CD4-positive, CD25-positive, alpha-beta regulatory T cell (primary cell): ENCODE data around the gene TRPM6. TPM values are rescaled to one million over a fixed set of nuclear protein-coding genes. Genes with fewer than 3 reads are reported as not detected.

Experiments
- ATAC-seq, 2 donors: fragments of 150-1000 bp; cut with Tn5 transposase; one replicate each; pipeline ENCODE4 v1.10.0; 2021; ENCODE audit warnings: low read depth in 2 of 2, moderate number of reproducible peaks in 2 of 2, moderate library complexity in 1 of 2
- DNase-seq, 3 donors: peaks; one replicate each; pipeline versions ENCODE4 v3.0.0 to v3.0.0-alpha.2; 2012 to 2022; ENCODE audit warnings: mixed read lengths in 1 of 3
- H3K27ac ChIP-seq: one replicate; pipeline ENCODE4 v1.7.0; 2013; ENCODE audit warnings: mild to moderate bottlenecking, low read length; ENCODE audit not compliant: insufficient read depth, poor library complexity, severe bottlenecking
- H3K27me3 ChIP-seq: one replicate; pipeline ENCODE4 v1.7.0; 2013; ENCODE audit warnings: low read length; ENCODE audit not compliant: control insufficient read depth, insufficient read depth
- H3K36me3 ChIP-seq: one replicate; pipeline ENCODE4 v1.7.0; 2013; ENCODE audit warnings: mild to moderate bottlenecking, low read length, moderate library complexity; ENCODE audit not compliant: control insufficient read depth, insufficient read depth
- H3K4me1 ChIP-seq: 2 replicates; pipeline ENCODE4 v1.7.0; 2013; ENCODE audit warnings: mild to moderate bottlenecking, low read length; ENCODE audit not compliant: insufficient read depth, control insufficient read depth, poor library complexity, severe bottlenecking
- H3K4me3 ChIP-seq: one replicate; pipeline ENCODE4 v1.7.0; 2013; ENCODE audit warnings: low read depth, mild to moderate bottlenecking, low read length, moderate library complexity
- H3K9me3 ChIP-seq, 2 experiments: 1 replicate in 1 of 2; 2 replicates in 1 of 2; pipeline ENCODE4 v1.7.0; 2013; ENCODE audit warnings: low read length in 2 of 2, mild to moderate bottlenecking in 1 of 2, moderate library complexity in 1 of 2; ENCODE audit not compliant: control insufficient read depth in 2 of 2
- H3K27ac Mint-ChIP-seq, 3 donors: one replicate each; pipeline ENCODE4 v1.8.0; 2020 to 2022; ENCODE audit warnings: mild to moderate bottlenecking in 3 of 3, mixed read lengths in 3 of 3, moderate library complexity in 2 of 3
- H3K27me3 Mint-ChIP-seq: one replicate; pipeline ENCODE4 v1.8.0; 2022; ENCODE audit warnings: mild to moderate bottlenecking, mixed read lengths
- H3K36me3 Mint-ChIP-seq: one replicate; pipeline ENCODE4 v1.8.0; 2020; ENCODE audit warnings: mixed read lengths
- H3K4me1 Mint-ChIP-seq, 4 donors: one replicate each; pipeline ENCODE4 v1.8.0; 2020 to 2022; ENCODE audit warnings: mixed read lengths in 4 of 4, mild to moderate bottlenecking in 1 of 4
- H3K4me3 Mint-ChIP-seq, 4 donors: one replicate each; pipeline ENCODE4 v1.8.0; 2020 to 2022; ENCODE audit warnings: mild to moderate bottlenecking in 4 of 4, mixed read lengths in 4 of 4, moderate library complexity in 3 of 4
- H3K9me3 Mint-ChIP-seq, 7 donors: one replicate each; pipeline ENCODE4 v1.8.0; 2020 to 2022; ENCODE audit warnings: mixed read lengths in 7 of 7, mild to moderate bottlenecking in 3 of 7, moderate library complexity in 2 of 7
- polyA plus RNA-seq, 4 donors: library from polyadenylated mRNA; unstranded; fragments of 300-500 nt; fragmentation: Illumina TruSeq; gene quantifications; one replicate each; pipeline ENCODE4 v1.2.3, GENCODE V29; 2021
- total RNA-seq: library from RNA; stranded (reverse); gene quantifications from one replicate; pipeline ENCODE4 v1.2.3, GENCODE V29; 2022

Gene TRPM6
- total and polyA plus RNA-seq, 5 donors from 2014 or later, result 0.17 TPM; not detected in 4

GRCh38 chr9:74783408-74783807, 104.3 kb downstream of the TRPM6 start:
- peak overlapping the region in 1 of 4 donors; percentile 10 for H3K4me3 Mint-ChIP-seq
- no peaks in the 10 kb centered on the region for H3K4me1 Mint-ChIP-seq
- no peaks in the 10 kb centered on the region for H3K36me3 Mint-ChIP-seq
- Histone ChIP-seq H3K36me3 (no peaks in the 10 kb centered on the region), H3K27me3 (peaks cover 3% of the 10 kb centered on the region), H3K4me1 (no peaks in the 10 kb centered on the region), H3K27ac (no peak overlapping the region), H3K9me3 (no peaks in the 10 kb centered on the region), H3K4me3 (no peak overlapping the region)
- no peaks in the 10 kb centered on the region for H3K9me3 Mint-ChIP-seq
- DNase-seq (no peak), ATAC-seq (no peak)
- H3K27me3 Mint-ChIP-seq, result peaks cover 29% of the 10 kb centered on the region
- no peak overlapping the region for H3K27ac Mint-ChIP-seq

GRCh38 chr9:74777136-74777879, 110.4 kb downstream of the TRPM6 start:
- H3K9me3 Mint-ChIP-seq, result no peaks in the 10 kb centered on the region
- no peak overlapping the region for H3K27ac Mint-ChIP-seq
- peak; percentile 47 to 64 (median 63) for DNase-seq
- no peaks in the 10 kb centered on the region for H3K36me3 Mint-ChIP-seq
- no peak overlapping the region for H3K4me3 ChIP-seq
- H3K4me3 Mint-ChIP-seq, result no peak overlapping the region
- no peak overlapping the region for H3K27ac ChIP-seq
- peaks cover 18% of the 10 kb centered on the region for H3K27me3 Mint-ChIP-seq
- H3K27me3 ChIP-seq, result no peaks in the 10 kb centered on the region
- no peaks in the 10 kb centered on the region for H3K9me3 ChIP-seq
- peak in 1 of 2 donors; percentile 40 for ATAC-seq
- peaks cover 0 to 2% (median 0%) of the 10 kb centered on the region in 4 donors for H3K4me1 Mint-ChIP-seq
- H3K4me1 ChIP-seq, result no peaks in the 10 kb centered on the region
- H3K36me3 ChIP-seq, result no peaks in the 10 kb centered on the region

GRCh38 chr9:74775396-74775795, 112.3 kb downstream of the TRPM6 start:
- H3K4me3 Mint-ChIP-seq, result no peak overlapping the region
- H3K36me3 Mint-ChIP-seq, result no peaks in the 10 kb centered on the region
- no peaks in the 10 kb centered on the region for H3K9me3 Mint-ChIP-seq
- H3K9me3 ChIP-seq, result no peaks in the 10 kb centered on the region
- no peaks in the 10 kb centered on the region for H3K36me3 ChIP-seq
- DNase-seq (no peak), ATAC-seq (no peak)
- peaks cover 0 to 2% (median 0%) of the 10 kb centered on the region in 4 donors for H3K4me1 Mint-ChIP-seq
- peaks cover 13% of the 10 kb centered on the region for H3K27me3 Mint-ChIP-seq
- H3K27me3 ChIP-seq, result no peaks in the 10 kb centered on the region
- no peaks in the 10 kb centered on the region for H3K4me1 ChIP-seq
- no peak overlapping the region for H3K27ac ChIP-seq
- H3K4me3 ChIP-seq, result no peak overlapping the region
- no peak overlapping the region for H3K27ac Mint-ChIP-seq

- H3K4me1 ChIP-seq, result no peaks in the 10 kb centered on the region
- H3K27me3 Mint-ChIP-seq, result peaks cover 10% of the 10 kb centered on the region
- H3K9me3 ChIP-seq, result no peaks in the 10 kb centered on the region
- no peak overlapping the region for H3K4me3 Mint-ChIP-seq
- H3K36me3 ChIP-seq, result no peaks in the 10 kb centered on the region
- peaks cover 2% of the 10 kb centered on the region for H3K27me3 ChIP-seq
- peak; percentile 61 to 75 for ATAC-seq
- H3K27ac ChIP-seq, result no peak overlapping the region
- peak; percentile 50 to 78 (median 60) for DNase-seq
- H3K4me1 Mint-ChIP-seq, result peaks cover 0 to 2% (median 0%) of the 10 kb centered on the region in 4 donors
- H3K4me3 ChIP-seq, result no peak overlapping the region
- H3K27ac Mint-ChIP-seq, result peak overlapping the region in 1 of 3 donors; percentile 4
- H3K9me3 Mint-ChIP-seq, result no peaks in the 10 kb centered on the region
- H3K36me3 Mint-ChIP-seq, result no peaks in the 10 kb centered on the region
Observed at GRCh38 chr9:74773886-74774479, 113.7 kb downstream of the TRPM6 start.

- DNase-seq, result no peak
- Mint-ChIP-seq H3K9me3 (no peaks in the 10 kb centered on the region), H3K27me3 (peaks cover 19% of the 10 kb centered on the region), H3K27ac (no peak overlapping the region), H3K4me3 (no peak overlapping the region), H3K36me3 (no peaks in the 10 kb centered on the region), H3K4me1 (peaks cover 0 to 2% (median 0%) of the 10 kb centered on the region in 4 donors)
- H3K9me3 ChIP-seq, result no peaks in the 10 kb centered on the region
- H3K27ac ChIP-seq, result no peak overlapping the region
- no peaks in the 10 kb centered on the region for H3K36me3 ChIP-seq
- H3K4me1 ChIP-seq, result no peaks in the 10 kb centered on the region
- peaks cover 2% of the 10 kb centered on the region for H3K27me3 ChIP-seq
- ATAC-seq, result no peak
- H3K4me3 ChIP-seq, result no peak overlapping the region
Observed at GRCh38 chr9:74772121-74772520, 115.6 kb downstream of the TRPM6 start.

GRCh38 chr9:74771672-74772071, 116.0 kb downstream of the TRPM6 start:
- DNase-seq (no peak), ATAC-seq (no peak)
- no peaks in the 10 kb centered on the region for H3K4me1 ChIP-seq
- Mint-ChIP-seq H3K27ac (no peak overlapping the region), H3K4me3 (no peak overlapping the region), H3K4me1 (peaks cover 0 to 2% (median 0%) of the 10 kb centered on the region in 4 donors), H3K27me3 (peaks cover 23% of the 10 kb centered on the region), H3K9me3 (no peaks in the 10 kb centered on the region), H3K36me3 (no peaks in the 10 kb centered on the region)
- H3K27ac ChIP-seq, result no peak overlapping the region
- peaks cover 2% of the 10 kb centered on the region for H3K27me3 ChIP-seq
- no peaks in the 10 kb centered on the region for H3K36me3 ChIP-seq
- H3K4me3 ChIP-seq, result no peak overlapping the region
- H3K9me3 ChIP-seq, result no peaks in the 10 kb centered on the region

- no peak overlapping the region for H3K27ac Mint-ChIP-seq
- H3K4me1 Mint-ChIP-seq, result peaks cover 0 to 2% (median 0%) of the 10 kb centered on the region in 4 donors
- no peaks in the 10 kb centered on the region for H3K36me3 ChIP-seq
- H3K9me3 Mint-ChIP-seq, result no peaks in the 10 kb centered on the region
- H3K4me3 Mint-ChIP-seq, result no peak overlapping the region
- ATAC-seq (no peak), DNase-seq (no peak)
- peaks cover 2% of the 10 kb centered on the region for H3K27me3 ChIP-seq
- no peaks in the 10 kb centered on the region for H3K36me3 Mint-ChIP-seq
- peaks cover 28% of the 10 kb centered on the region for H3K27me3 Mint-ChIP-seq
- no peak overlapping the region for H3K4me3 ChIP-seq
- H3K9me3 ChIP-seq, result no peaks in the 10 kb centered on the region
- no peaks in the 10 kb centered on the region for H3K4me1 ChIP-seq
- H3K27ac ChIP-seq, result no peak overlapping the region
Observed at GRCh38 chr9:74771262-74771585, 116.5 kb downstream of the TRPM6 start.
